COLO668 (cell line): ENCODE measurements around the gene TSGA10IP.

ENCODE experiments used
- DNase-seq: peaks from one replicate; lab custom pipeline; 2025; ENCODE audit not compliant: unreplicated experiment; lab: John Stamatoyannopoulos, UW

The TSGA10IP gene

GRCh38 chr11:65945430-65945911, at the start of gene TSGA10IP:
TSGA10IP (plus strand) TSS chr11:65945480; CDS start chr11:65945676, 196 bp downstream.
- DNase-seq, result peak; percentile 11

- DNase-seq, result no peak
Observed at GRCh38 chr11:65895482-65895981, 49.7 kb upstream of the TSGA10IP start.

- no peak for DNase-seq
Observed at GRCh38 chr11:65896034-65896999, 49.0 kb upstream of the TSGA10IP start.

GRCh38 chr11:65897020-65897471, 48.2 kb upstream of the TSGA10IP start:
- DNase-seq, result no peak

GRCh38 chr11:65898656-65899355, 46.5 kb upstream of the TSGA10IP start:
- DNase-seq, result peak; percentile 65

GRCh38 chr11:65899356-65900124, 45.7 kb upstream of the TSGA10IP start:
- no peak for DNase-seq

- DNase-seq, result peak; percentile 93
Observed at GRCh38 chr11:65900125-65900898, 45.0 kb upstream of the TSGA10IP start, which contains the start of gene FOSL1. FOSL1 (minus strand) TSS chr11:65900388; CDS start chr11:65900339, 49 bp downstream.

GRCh38 chr11:65900899-65901180, 44.4 kb upstream of the TSGA10IP start:
- DNase-seq, result no peak

GRCh38 chr11:65903068-65903481, 42.2 kb upstream of the TSGA10IP start:
- DNase-seq, result no peak

- no peak for DNase-seq
Observed at GRCh38 chr11:65903715-65904114, 41.6 kb upstream of the TSGA10IP start.

GRCh38 chr11:65906602-65907001, 38.7 kb upstream of the TSGA10IP start:
- no peak for DNase-seq

- no peak for DNase-seq
Observed at GRCh38 chr11:65907878-65908277, 37.4 kb upstream of the TSGA10IP start.

- peak; percentile 38 for DNase-seq
Observed at GRCh38 chr11:65911682-65912568, 33.4 kb upstream of the TSGA10IP start.

- DNase-seq, result no peak
Observed at GRCh38 chr11:65912845-65913244, 32.4 kb upstream of the TSGA10IP start.

GRCh38 chr11:65915101-65915820, 30.0 kb upstream of the TSGA10IP start:
- no peak for DNase-seq

- no peak for DNase-seq
Observed at GRCh38 chr11:65915821-65916251, 29.4 kb upstream of the TSGA10IP start.

- DNase-seq, result no peak
Observed at GRCh38 chr11:65916391-65916790, 28.9 kb upstream of the TSGA10IP start.

- no peak for DNase-seq
Observed at GRCh38 chr11:65917077-65917433, 28.2 kb upstream of the TSGA10IP start.
